Brain microvascular endothelial cell (primary cell): ENCODE data around the gene CDHR1.

ENCODE experiments used
- DNase-seq: peaks from one replicate; pipeline ENCODE4 v3.0.0-alpha.2; 2020
- H3K27ac ChIP-seq: fragments of 250-450 bp; sonication (Bioruptor Pico); 2 replicates; pipeline ENCODE4 v1.5.1; 2020; ENCODE audit warnings: mild to moderate bottlenecking, moderate library complexity
- H3K27me3 ChIP-seq: fragments of 250-450 bp; sonication (Bioruptor Pico); replicated peaks from 2 replicates; pipeline ENCODE4 v1.5.1; 2020; ENCODE audit warnings: mild to moderate bottlenecking
- H3K36me3 ChIP-seq: fragments of 250-450 bp; sonication (Bioruptor Pico); replicated peaks from 2 replicates; pipeline ENCODE4 v1.5.1; 2020; ENCODE audit warnings: mild to moderate bottlenecking
- H3K4me3 ChIP-seq: 2 replicates; pipeline ENCODE4 v1.5.1; 2011; ENCODE audit warnings: low read depth, mild to moderate bottlenecking, control low read depth, low read length, moderate library complexity
- CTCF ChIP-seq: IDR thresholded peaks from 2 replicates; pipeline ENCODE4 v1.5.1; 2011; ENCODE audit warnings: low read depth, mild to moderate bottlenecking, moderate library complexity, low read length, control low read depth, inconsistent platforms; ENCODE audit errors: missing control alignments
- in situ Hi-C: cut with HindIII; loops from 2 replicates; pipeline ENCODE4 v1.10.0; 2017; ENCODE audit warnings: low sequenced_read_pairs, low pct_ligation_motif_present

CDHR1 gene

GRCh38 chr10:84230359-84230758 is 36.0 kb downstream of the CDHR1 start:
- Histone ChIP-seq H3K36me3 (no peaks in the 10 kb centered on the region), H3K4me3 (no peak overlapping the region), H3K27me3 (no peaks in the 10 kb centered on the region), H3K27ac (no peak overlapping the region)
- DNase-seq: no peak
- no peak for TF ChIP-seq CTCF
- in situ Hi-C loops: no loop called here

GRCh38 chr10:84232376-84232775 is 38.0 kb downstream of the CDHR1 start:
- Histone ChIP-seq H3K4me3 (no peak overlapping the region), H3K27ac (no peak overlapping the region), H3K27me3 (no peaks in the 10 kb centered on the region), H3K36me3 (no peaks in the 10 kb centered on the region)
- no peak for DNase-seq
- in situ Hi-C loops: no loop called here
- TF ChIP-seq CTCF: no peak

- Histone ChIP-seq H3K27ac (no peak overlapping the region), H3K27me3 (no peaks in the 10 kb centered on the region), H3K36me3 (no peaks in the 10 kb centered on the region), H3K4me3 (no peak overlapping the region)
- in situ Hi-C loops: no loop called here
- TF ChIP-seq CTCF: no peak
- no peak for DNase-seq
Observed at GRCh38 chr10:84233940-84234339, 39.6 kb downstream of the CDHR1 start.

- TF ChIP-seq CTCF: no peak
- no peaks in the 10 kb centered on the region for H3K27me3 ChIP-seq
- H3K27ac ChIP-seq: no peak overlapping the region
- DNase-seq: no peak
- H3K36me3 ChIP-seq: no peaks in the 10 kb centered on the region
- in situ Hi-C loops: no loop called here
- no peak overlapping the region for H3K4me3 ChIP-seq
Observed at GRCh38 chr10:84234479-84234878, 40.1 kb downstream of the CDHR1 start.

GRCh38 chr10:84235096-84235495 is 40.8 kb downstream of the CDHR1 start:
- in situ Hi-C loops: no loop called here
- Histone ChIP-seq H3K27me3 (no peaks in the 10 kb centered on the region), H3K4me3 (no peak overlapping the region), H3K27ac (no peak overlapping the region), H3K36me3 (no peaks in the 10 kb centered on the region)
- no peak for TF ChIP-seq CTCF
- DNase-seq: no peak

GRCh38 chr10:84236807-84237198 is 42.5 kb downstream of the CDHR1 start:
- H3K27me3 ChIP-seq: no peaks in the 10 kb centered on the region
- no peak for DNase-seq
- in situ Hi-C loops: no loop called here
- H3K36me3 ChIP-seq: no peaks in the 10 kb centered on the region
- H3K27ac ChIP-seq: no peak overlapping the region
- no peak for TF ChIP-seq CTCF
- no peak overlapping the region for H3K4me3 ChIP-seq
